Gastrocnemius medialis (tissue), 4 donors: ENCODE results near the gene ANXA3. TPM values are rescaled to one million over a fixed set of nuclear protein-coding genes. Genes with fewer than 3 reads are reported as not detected.

Experiments used
- ATAC-seq, 2 donors: fragments of 150-250 bp; one replicate each; pipeline ENCODE4 v1.9.1; 2016
- DNase-seq, 2 donors: peaks; one replicate each; pipeline ENCODE4 v3.0.0-alpha.2; 2019
- H3K27ac ChIP-seq, 4 donors: fragments of 200-600 bp; sonication (generic); 1 replicate in 1 of 4; 2 replicates in 3 of 4; pipeline ENCODE4 v1.5.1; 2016 to 2018; ENCODE audit warnings: mild to moderate bottlenecking in 2 of 4, moderate library complexity in 1 of 4
- H3K27me3 ChIP-seq, 3 donors: fragments of 200-600 bp; sonication (generic) in 2 of 3; 1 replicate in 1 of 3; 2 replicates in 2 of 3; pipeline versions ENCODE4 v1.5.1 to v1.6.0; 2016 to 2019; ENCODE audit warnings: mild to moderate bottlenecking in 1 of 3, moderate library complexity in 1 of 3
- H3K36me3 ChIP-seq, 2 donors: fragments of 200-600 bp; sonication (generic) in 1 of 2; one replicate each; pipeline ENCODE4 v1.5.1; 2017 to 2018
- H3K4me1 ChIP-seq, 2 donors: fragments of 200-600 bp; sonication (generic) in 1 of 2; one replicate each; pipeline ENCODE4 v1.5.1; 2016 to 2017; ENCODE audit warnings: mild to moderate bottlenecking in 2 of 2
- H3K4me3 ChIP-seq, 4 donors: fragments of 200-600 bp; sonication (generic) in 3 of 4; 1 replicate in 1 of 4; 2 replicates in 3 of 4; pipeline ENCODE4 v1.5.1; 2016 to 2019; ENCODE audit warnings: mild to moderate bottlenecking in 2 of 4
- H3K9me3 ChIP-seq, 3 donors: fragments of 200-600 bp; sonication (generic) in 2 of 3; 1 replicate in 1 of 3; 2 replicates in 2 of 3; pipeline ENCODE4 v1.5.1; 2016 to 2019
- in situ Hi-C, 4 donors: fragments of 200-750 bp; cut with MboI; loops; one replicate each; pipeline versions ENCODE4 v1.15.0 to v1.8.0; 2017; ENCODE audit warnings: low sequenced_read_pairs in 4 of 4
- intact Hi-C: fragments of 100-400 bp; cut with DNase I; formaldehyde crosslinking; loops from one replicate; pipeline ENCODE4 v1.15.1; 2023; ENCODE audit warnings: low total_unique reads
- total RNA-seq, 4 donors: library from RNA; depleted of rRNA; stranded (reverse); fragments of >200 nt; gene quantifications; one replicate each; pipeline versions ENCODE4 v1.1.0 to v1.2.3, GENCODE V29; 2016
- TF ChIP-seq, protein P1 (sequence below), 5 experiments: fragments of 450-650 bp in 3 of 5; fragments of 200-600 bp in 2 of 5; sonication (generic) in 2 of 5; IDR thresholded peaks in 4 of 5; conservative IDR thresholded peaks in 1 of 5; 1 replicate in 4 of 5; 2 replicates in 1 of 5; pipeline ENCODE4 v1.5.1; 2016 to 2019; ENCODE audit warnings: antibody characterized with exemption in 5 of 5, mild to moderate bottlenecking in 3 of 5, moderate library complexity in 3 of 5

The ANXA3 gene
- total RNA-seq, 4 donors from 2014 or later: 15.4 to 22.8 (median 17.7) TPM

DNA sequence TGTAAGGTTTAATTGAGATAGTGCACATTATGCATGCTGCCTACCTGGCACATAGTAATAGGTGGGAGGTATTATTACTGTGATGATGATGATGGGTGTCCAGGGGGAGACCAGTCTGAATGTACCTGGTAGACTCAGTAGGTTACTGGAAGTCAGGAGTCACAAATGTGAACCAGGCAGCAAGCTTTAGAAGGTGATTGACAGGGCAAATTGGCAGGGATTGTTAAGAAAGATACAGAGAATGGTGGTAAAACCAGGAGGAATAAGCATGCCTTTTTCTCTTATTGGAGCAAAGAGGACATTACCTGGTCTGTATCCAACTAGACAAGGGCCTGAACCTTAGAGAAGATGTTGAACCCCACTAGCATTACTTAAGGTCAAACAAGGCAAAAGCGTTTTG is 108.1 kb downstream of the ANXA3 start:
- Histone ChIP-seq H3K4me3 (no peak overlapping the region), H3K27me3 (no peaks in the 10 kb centered on the region), H3K4me1 (peaks cover 4 to 5% of the 10 kb centered on the region in 2 donors), H3K27ac (no peak overlapping the region), H3K36me3 (no peaks in the 10 kb centered on the region), H3K9me3 (no peaks in the 10 kb centered on the region)
- ATAC-seq: no peak
- intact Hi-C loops (no loop called here), in situ Hi-C loops (no loop called here)
- DNase-seq: no peak
- TF ChIP-seq, protein P1, sequence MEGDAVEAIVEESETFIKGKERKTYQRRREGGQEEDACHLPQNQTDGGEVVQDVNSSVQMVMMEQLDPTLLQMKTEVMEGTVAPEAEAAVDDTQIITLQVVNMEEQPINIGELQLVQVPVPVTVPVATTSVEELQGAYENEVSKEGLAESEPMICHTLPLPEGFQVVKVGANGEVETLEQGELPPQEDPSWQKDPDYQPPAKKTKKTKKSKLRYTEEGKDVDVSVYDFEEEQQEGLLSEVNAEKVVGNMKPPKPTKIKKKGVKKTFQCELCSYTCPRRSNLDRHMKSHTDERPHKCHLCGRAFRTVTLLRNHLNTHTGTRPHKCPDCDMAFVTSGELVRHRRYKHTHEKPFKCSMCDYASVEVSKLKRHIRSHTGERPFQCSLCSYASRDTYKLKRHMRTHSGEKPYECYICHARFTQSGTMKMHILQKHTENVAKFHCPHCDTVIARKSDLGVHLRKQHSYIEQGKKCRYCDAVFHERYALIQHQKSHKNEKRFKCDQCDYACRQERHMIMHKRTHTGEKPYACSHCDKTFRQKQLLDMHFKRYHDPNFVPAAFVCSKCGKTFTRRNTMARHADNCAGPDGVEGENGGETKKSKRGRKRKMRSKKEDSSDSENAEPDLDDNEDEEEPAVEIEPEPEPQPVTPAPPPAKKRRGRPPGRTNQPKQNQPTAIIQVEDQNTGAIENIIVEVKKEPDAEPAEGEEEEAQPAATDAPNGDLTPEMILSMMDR (IDR thresholded peaks at IDR 0.05 in 4 of 5, conservative IDR thresholded peaks at IDR 0.05 in 1 of 5): no peak

Other genes with a start within 250 kb of the ANXA3 start
- gene BMP2K, start 224.6 kb downstream of the ANXA3 start, total RNA-seq: 10 to 100 TPM; 16.6 to 20.4 (median 17.2) TPM